ENCODE measurements around the gene VANGL2.
A peak's percentile ranks its signal among the peaks of the same experiment; 100 is the strongest.

VANGL2 gene

GRCh38 chr1:160400223-160400645, at the start of gene VANGL2:
Gene VANGL2 (plus strand): TSS chr1:160400564. CDS start chr1:160415838, 15,274 bp downstream.
- peak; percentile 34 for DNase-seq

GRCh38 chr1:160351629-160352028, 48.7 kb upstream of the VANGL2 start:
- no peak for DNase-seq

DNA sequence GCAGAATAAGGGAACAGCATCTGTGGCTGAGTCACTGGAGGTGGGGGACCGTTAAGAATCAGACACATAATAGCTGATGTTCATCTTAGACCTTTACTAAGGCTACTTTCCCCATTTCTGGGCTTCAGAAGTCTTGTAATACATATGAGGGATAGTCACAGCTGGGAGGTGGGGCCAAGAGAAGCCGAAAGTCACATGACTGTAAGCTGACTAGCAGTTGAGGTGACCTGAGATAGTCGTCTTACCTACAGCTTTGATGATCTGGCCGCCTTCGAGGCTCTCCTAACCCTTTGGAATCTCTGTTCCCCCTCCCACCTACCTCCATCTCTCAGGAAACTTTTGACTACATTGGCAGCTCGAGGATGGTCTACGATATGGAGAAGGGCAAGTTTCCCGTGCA, 47.8 kb upstream of the VANGL2 start:
- no peak for DNase-seq

DNA sequence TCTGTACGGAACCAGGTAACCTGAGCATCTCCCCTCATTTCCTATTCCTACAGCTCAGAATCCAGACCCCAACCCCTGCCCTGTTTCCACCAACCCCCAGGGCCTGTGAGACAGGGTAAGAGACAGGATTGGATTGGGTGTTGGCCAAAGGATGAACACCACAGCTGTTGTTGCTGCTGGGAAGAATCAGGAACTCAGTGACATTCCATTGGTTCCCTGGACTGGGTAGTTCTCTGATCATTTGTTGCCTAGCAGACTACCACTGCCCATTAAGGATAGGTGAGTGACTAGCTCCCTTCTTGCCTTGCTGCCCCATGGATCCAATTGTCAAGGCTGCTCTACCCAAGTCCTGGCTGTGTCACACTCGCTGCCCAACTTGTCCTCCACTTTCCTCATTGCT, 47.1 kb upstream of the VANGL2 start:
- no peak for DNase-seq

DNA sequence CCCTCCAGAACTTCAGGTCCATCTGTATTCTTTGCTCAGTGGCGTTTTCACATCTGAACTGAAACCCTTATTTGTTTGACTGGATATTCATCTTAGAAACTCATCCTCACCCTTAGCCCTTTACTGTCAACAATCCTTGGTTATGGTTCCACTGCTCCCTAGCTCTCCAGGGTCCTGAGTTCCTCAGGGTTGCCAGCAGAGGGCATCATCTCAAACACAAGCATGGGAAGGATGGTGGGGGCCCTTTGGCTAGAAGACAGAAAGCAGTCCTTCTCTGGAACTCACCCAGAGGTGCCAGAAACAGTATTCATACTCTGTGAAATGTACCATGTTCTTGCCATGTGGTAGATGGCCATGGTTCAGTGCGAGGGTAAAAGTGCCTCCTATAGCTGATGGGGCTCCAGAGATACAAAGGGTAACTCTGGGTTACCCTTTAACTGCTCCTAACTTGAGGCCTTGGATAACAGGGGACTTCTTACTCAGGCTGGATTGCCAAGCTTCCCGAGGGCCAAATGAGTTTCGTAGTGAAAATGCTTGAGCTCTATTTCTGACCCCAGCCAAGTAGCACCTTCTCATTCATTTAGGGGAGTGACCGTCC, 45.9 kb upstream of the VANGL2 start:
- DNase-seq = no peak

DNA sequence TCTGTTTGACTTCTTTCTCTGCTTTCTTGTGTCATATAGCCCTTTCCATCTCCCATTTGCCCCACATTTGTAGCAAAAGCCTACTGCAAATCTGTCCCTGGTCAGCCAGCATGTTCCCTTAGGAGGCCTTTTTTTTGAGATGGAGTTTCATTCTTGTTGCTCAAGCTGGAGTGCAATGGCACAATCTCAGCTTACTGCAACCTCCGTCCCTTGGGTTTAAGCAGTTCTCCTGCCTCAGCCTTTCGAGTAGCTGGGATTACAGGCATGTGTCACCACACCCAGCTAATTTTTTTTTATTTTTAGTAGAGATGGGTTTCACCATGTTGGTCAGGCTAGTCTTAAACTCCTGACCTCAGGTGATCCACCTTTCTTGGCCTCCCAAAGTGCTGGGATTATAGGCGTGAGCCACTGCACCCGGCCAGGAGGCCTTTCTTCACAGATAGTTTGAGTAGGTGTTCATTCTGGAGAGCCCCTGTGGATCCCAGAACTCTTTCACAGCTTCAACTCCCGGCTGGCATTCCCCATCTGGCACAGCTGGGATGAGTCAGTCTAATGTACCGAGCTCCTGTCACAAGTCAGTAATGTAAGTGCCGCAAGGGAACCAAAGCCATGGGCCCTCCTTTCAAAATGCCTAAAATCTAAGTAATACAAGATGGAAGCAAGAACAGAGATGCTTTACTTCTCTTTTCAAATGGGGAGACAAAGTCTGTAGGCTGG, 42.9 kb upstream of the VANGL2 start:
- DNase-seq = no peak

GRCh38 chr1:160358073-160358472, 42.3 kb upstream of the VANGL2 start:
- no peak for DNase-seq

- DNase-seq = no peak
These were observed 40.7 kb upstream of the VANGL2 start for GRCh38 chr1:160359559-160360226.

- no peak for DNase-seq
These were observed 40.1 kb upstream of the VANGL2 start for GRCh38 chr1:160360227-160360695.

- no peak for DNase-seq
These were observed 39.2 kb upstream of the VANGL2 start for GRCh38 chr1:160361199-160361598.

- no peak for DNase-seq
These were observed 38.6 kb upstream of the VANGL2 start for GRCh38 chr1:160361814-160362167.

DNA sequence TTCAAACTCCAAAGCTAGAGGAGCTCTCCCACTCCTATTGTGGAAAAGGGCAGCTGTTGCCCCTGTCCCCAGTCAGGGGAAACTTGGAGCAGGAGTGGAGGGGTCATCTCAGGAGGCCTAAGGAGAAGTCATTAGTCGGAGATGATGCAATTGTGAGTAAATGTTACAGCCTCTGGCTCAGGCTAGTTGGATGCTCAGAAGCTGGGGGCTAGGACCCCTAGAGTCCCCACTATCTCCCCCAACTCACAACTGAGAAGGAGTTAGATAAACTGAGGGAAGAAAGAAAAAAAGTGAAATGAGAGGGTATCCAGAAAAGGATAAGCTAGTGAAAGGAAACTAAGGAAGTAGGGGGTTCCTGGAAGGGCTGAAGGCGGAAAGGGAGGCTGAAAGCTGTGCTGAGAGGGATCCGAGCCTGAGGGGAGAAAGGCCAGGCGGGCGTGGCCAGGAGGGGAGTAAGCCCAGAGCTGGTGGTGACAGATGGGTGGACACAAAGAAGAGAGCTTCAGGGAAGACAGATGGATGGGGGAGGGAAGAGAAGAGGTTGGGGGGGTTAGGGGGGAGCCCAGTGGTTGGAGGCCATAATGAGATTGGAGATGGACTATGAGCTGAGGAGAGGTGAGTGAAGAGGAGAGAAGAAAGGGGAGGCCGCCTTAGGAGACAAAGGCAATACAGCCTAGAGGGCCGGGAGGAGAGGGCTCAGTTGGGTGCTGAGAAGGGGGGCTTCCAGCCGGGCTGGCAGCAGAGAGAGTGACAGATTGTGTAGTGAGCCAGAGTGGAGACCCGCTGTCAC, 38.0 kb upstream of the VANGL2 start:
- no peak for DNase-seq

GRCh38 chr1:160363010-160363409, 37.4 kb upstream of the VANGL2 start:
- no peak for DNase-seq

DNA sequence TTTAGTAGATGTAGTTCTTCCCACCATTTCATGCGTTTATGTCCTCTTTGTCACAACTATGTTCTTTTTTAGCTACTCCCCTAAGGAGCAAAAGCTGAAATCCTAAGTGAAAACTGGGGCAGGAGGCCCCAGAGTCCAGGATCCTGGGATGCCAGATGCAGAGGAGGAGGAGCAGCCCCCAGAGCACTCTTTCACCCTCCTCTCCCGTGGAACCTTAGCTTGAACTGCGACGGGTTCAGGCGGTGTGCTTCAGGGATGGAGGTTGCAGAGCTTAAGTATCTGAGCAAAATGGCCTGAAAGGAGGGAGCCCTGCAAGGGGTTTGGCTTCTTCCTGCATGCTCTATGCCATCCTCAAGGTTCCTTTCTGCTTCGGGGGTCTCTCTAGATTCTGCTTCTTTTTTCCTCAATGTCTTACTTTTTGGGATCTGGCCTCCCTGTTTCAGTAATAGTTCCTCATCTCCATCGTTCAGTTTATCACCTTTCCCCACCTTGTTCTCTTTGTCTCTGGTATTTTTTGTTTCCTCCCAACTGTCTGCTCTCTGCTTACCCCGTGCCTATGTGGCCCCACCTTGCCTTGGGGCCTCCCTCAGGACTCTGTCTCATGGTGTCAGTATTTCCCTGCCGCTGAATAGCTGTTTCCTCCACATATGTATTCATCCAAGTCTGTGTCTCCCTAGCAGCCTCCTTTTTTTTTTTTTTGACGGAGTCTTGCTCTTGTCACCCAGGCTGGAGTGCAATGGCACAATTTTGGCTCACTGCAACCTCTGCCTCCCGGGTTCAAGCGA, 36.2 kb upstream of the VANGL2 start:
- DNase-seq = no peak

DNA sequence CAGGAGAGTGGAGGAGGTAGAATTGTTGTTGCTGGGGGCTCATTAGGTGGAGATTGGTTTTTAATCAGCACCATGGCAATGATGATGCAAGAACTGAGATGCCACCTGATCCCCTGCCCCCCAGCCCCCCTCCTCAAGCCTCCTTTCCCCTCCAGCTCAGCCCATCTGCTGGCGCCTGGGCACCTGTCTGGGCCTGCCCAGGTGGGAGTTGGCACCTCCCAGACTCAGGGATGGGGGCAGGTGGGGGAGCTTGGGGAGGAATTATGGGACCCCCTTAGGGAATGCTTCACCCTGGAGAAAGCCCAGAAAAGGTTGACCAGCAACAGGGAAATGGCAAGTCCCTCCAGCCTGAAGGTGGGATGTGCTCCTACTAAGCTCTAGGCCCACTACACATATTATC, 35.0 kb upstream of the VANGL2 start:
- DNase-seq = no peak

DNA sequence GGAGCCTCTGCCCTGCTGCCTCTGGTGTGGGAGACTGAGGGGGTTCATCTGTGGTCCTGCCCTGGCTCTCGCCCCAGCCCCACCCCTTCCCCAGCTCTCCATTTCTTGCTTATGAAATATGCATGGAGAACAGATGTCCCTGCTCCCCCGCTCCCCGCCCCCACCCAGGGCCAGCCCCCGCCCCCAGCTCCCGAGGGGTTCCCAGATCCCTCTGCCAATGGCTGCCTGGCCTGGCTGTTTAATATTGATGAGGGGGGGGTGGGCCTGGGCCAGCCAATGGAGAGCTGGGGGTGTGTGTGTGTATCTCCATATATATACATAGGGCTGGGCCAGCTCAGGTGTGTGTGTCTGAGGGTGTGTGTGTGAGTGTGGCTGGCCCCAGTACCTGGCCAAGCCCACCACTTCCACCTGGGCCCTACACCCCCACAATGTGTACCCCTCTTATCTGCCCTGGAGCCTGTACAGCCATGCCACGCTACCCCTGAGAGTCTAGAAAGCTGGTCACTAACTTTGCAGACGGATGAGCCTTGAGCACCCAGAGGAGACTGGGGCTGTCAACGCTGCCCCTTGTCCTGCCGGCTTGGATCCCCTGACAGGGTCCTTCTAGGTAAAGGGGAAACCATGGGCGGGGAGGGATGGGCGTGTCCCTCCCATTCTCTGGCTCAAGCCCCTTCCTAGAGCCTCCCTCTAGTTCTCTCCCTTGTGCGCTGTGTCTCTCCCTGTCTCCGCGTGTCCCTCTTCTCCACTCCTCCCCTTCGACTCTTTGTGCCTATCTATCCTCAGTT, 33.4 kb upstream of the VANGL2 start, which contains the start of gene NHLH1:
Gene NHLH1 (plus strand): TSS at position 341 of the 785 bp plus-strand sequence. CDS start 3,661 bp downstream, outside the sequence.
- no peak for DNase-seq

DNA sequence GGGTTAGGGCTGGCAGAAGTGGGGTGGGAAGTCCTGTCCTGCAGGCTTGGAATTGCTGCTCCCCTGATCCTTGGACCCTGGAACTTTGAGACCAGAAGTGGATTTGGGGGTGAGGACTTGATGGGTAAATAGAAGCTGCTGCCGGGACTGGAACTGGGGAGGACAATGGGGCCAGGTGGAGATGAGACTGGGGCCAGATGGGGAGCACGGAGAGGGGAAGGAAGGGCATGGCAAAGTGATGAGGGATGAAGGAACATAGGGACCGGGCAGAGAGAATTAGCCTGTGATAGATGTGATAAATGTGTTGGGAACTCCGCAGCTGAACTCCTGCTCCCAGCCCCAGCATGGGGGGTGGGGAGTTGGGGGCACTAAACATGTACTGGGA, 32.9 kb upstream of the VANGL2 start:
- DNase-seq = no peak

DNA sequence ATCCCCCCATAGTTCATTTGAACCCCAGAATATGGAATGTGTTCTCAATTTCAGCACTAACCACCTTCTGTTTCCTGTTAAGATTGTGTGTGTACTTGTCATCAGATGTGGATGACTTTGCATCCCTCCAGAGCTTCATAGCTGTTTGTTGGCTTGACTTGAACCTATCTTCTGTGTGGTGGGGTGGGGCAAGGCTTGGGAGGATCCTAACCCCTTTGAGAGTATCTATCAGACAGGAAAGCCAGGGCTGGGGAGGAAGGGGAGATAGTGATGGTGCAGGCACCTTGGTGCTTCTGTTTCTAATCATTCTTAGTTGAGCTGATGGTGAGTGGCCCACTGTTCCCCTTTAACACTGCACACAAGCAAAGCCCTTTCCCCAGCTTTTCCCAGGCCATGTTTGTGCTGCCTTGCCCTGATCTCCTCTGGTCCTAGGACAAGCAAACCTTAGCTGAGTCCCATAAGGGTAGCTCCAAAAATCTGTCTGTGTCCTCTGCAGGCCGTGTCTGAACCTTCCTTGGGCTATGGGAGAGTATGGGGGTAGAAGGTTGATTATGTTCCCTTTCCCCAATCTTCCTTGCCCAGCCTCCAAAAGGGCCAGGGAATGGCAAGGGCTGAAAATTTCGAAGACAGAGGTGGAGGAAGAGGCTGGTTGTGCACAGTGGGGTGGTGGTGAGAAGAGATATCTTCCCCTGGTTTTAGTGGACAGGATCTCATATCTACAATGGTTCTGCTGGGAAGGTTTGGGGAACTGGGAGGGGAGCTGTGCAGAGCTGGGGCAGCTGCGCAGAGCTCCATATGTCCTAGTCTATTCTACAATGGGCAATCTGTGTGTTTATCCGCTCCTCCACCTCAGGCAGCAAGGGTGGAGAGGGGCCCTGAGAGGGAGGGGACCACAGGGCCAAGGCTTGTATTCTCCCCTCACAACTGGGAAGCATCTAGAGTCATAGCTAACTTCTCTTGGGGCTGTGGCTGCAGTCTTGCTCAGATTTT, 32.1 kb upstream of the VANGL2 start:
- DNase-seq = no peak

DNA sequence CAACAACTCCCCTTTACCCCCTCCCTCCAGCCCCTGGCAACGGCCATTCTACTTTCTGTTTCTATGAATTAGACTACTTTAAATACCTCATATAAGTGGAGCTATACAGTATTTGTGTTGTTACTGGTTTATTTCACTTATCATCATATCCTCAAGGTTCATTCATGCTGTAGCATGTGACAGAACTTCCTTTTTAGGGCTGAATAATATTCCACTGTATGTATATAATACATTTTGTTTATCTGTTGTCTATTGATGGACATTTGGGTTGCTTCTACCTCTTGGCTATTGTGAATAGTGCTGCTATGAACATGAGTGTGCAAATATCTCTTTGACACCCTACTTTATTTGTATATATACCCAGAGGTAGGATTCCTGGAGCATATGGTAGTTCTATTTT, 31.3 kb upstream of the VANGL2 start:
- DNase-seq = no peak

All from activated CD4-positive, alpha-beta T cell treated with anti-CD3 and anti-CD28 coated beads, Interleukin-2, amount 50 U/mL, for 1 hour (primary cell).